ENCODE results near the gene TSPO2.

Gene TSPO2

DNA sequence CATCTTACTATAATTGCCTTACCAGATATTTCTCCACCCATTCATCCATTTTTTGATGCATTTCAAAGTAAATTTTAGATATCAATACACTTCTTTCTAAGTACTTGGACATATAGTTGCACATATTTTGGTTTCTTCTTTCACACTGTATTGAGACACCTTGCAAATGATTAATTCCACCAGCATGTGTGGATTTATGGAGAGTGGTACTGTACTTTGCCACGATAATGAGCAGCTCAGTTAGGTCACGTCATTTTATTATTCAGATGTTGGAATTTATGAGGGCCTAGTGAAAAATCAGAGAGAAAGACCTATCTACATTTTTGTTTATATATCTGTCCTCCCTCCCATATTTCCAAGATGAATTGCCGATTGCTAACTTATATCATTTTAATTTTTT lies 35.8 kb downstream of the TSPO2 start:
- no peak overlapping the region for H3K4me3 ChIP-seq (ENCODE audit: low read depth, low read length)
- no peak for DNase-seq (ENCODE audit: low read depth, low spot score)
- in situ Hi-C loops (cut with HindIII; ENCODE audit: low sequenced_read_pairs), result no loop called here
- TF ChIP-seq, protein P1, sequence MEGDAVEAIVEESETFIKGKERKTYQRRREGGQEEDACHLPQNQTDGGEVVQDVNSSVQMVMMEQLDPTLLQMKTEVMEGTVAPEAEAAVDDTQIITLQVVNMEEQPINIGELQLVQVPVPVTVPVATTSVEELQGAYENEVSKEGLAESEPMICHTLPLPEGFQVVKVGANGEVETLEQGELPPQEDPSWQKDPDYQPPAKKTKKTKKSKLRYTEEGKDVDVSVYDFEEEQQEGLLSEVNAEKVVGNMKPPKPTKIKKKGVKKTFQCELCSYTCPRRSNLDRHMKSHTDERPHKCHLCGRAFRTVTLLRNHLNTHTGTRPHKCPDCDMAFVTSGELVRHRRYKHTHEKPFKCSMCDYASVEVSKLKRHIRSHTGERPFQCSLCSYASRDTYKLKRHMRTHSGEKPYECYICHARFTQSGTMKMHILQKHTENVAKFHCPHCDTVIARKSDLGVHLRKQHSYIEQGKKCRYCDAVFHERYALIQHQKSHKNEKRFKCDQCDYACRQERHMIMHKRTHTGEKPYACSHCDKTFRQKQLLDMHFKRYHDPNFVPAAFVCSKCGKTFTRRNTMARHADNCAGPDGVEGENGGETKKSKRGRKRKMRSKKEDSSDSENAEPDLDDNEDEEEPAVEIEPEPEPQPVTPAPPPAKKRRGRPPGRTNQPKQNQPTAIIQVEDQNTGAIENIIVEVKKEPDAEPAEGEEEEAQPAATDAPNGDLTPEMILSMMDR (IDR thresholded peaks at IDR 0.05; ENCODE audit: low read depth, low read length), result no peak

DNA sequence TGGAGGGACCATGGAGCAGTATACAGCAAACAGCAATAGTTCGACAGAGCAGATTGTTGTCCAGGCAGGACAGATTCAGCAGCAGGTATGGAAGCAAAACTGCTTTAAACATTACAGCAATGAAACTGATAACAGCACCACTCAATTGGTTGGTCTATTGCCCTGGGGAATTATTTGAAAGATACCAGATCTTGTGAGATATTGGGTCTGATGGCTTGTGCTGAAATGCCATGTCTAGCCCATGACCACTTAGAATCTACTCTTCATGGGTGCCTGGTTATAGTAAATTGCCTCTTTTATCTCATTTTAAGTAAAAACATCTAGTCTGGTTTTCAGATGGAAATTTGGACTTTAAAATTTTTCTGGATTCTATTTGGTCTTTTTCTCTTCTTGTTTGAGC lies 36.8 kb downstream of the TSPO2 start:
- no peak overlapping the region for H3K4me3 ChIP-seq (ENCODE audit: low read depth, low read length)
- TF ChIP-seq, protein P1 (IDR thresholded peaks at IDR 0.05; ENCODE audit: low read depth, low read length), result no peak
- DNase-seq (ENCODE audit: low read depth, low spot score), result no peak
- in situ Hi-C loops (cut with HindIII; ENCODE audit: low sequenced_read_pairs), result no loop called here

DNA sequence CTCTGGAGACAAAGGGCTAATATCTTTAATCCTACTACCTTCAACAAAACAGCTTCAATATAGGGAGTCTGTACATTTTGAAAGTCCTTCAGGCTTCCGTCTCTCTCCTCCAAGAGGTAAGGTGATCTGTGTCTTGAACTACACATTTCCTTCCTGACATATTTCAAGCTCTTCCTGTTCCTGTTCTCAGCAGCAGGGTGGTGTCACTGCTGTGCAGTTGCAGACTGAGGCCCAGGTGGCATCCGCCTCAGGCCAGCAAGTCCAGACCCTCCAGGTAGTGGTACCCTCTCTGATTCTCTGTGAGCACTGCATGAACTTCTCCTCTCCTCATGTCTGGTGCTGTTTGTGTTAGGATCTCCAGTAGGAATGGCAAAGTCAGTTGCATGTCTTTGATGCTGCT lies 38.4 kb downstream of the TSPO2 start:
- H3K4me3 ChIP-seq (ENCODE audit: low read depth, low read length), result no peak overlapping the region
- in situ Hi-C loops (cut with HindIII; ENCODE audit: low sequenced_read_pairs), result no loop called here

DNA sequence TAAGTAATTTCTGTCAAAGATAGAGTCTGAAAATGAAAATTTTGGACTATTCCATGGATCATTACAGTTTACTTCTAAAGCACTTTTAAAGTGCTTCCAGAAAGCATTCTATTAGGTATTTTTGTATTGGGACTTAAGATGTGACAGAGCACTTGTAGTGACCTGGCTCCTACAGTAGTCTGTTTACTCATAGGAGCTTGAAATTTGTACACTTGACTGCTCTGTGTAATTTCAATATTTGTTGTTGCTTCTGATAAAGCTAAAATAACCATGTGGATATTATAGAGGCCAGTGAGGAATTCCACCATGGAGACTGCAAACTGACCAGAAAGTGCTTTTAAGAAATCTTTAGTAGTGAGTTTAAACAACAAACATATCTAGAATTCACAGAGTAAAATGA lies 40.8 kb downstream of the TSPO2 start:
- TF ChIP-seq, protein P1 (IDR thresholded peaks at IDR 0.05; ENCODE audit: low read depth, low read length), result no peak
- H3K4me3 ChIP-seq (ENCODE audit: low read depth, low read length), result no peak overlapping the region
- in situ Hi-C loops (cut with HindIII; ENCODE audit: low sequenced_read_pairs), result no loop called here
- no peak for DNase-seq (ENCODE audit: low read depth, low spot score)

More for the DNA sequence above, 38.4 kb downstream of the TSPO2 start:
- no peak for DNase-seq (ENCODE audit: low read depth, low spot score)
- TF ChIP-seq, protein P1 (IDR thresholded peaks at IDR 0.05; ENCODE audit: low read depth, low read length), result no peak

DNA sequence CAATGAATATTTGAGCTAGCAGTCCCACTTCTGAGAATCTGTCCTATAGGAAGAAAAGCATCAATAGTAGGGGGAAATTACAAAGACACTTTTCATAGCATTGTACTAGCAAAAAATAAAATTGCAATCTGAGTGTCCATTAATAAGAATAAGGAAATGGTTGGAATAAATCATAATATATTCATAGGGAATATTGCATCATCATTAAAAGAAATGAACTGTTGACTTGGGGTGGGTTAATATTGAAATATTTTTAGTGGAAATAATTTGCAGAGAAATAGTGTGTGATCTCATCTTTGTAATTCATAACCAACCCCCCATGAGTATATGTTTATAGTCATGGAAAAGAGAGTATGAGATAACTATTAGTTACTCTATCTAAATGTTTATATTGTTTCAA lies 42.9 kb downstream of the TSPO2 start:
- TF ChIP-seq, protein P1 (IDR thresholded peaks at IDR 0.05; ENCODE audit: low read depth, low read length), result no peak
- in situ Hi-C loops (cut with HindIII; ENCODE audit: low sequenced_read_pairs), result no loop called here
- DNase-seq (ENCODE audit: low read depth, low spot score), result no peak
- H3K4me3 ChIP-seq (ENCODE audit: low read depth, low read length), result no peak overlapping the region

DNA sequence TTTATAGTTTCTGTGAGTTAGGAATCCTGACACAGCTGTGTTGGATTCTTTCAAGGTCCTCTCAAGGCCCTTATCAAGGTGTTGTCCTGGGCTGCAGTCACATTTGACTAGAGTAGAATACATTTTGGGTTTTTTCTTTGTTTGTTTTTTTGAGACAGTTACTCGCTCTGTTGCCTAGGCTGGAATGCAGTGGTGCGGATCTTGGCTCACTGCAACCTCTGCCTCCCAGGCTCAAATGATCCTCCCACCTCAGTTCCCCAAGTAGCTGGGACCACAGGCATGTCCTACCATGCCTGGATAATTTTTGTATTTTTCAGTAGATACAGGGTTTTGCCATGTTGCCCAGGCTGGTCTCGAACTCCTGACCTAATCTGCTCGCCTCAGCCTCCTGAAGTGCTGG lies 46.2 kb downstream of the TSPO2 start:
- DNase-seq (ENCODE audit: low read depth, low spot score), result peak; percentile 4
- H3K4me3 ChIP-seq (ENCODE audit: low read depth, low read length), result no peak overlapping the region
- in situ Hi-C loops (cut with HindIII; ENCODE audit: low sequenced_read_pairs), result no loop called here
- TF ChIP-seq, protein P1 (IDR thresholded peaks at IDR 0.05; ENCODE audit: low read depth, low read length), result no peak

All from astrocyte of the spinal cord (primary cell).